Measurements from ENCODE around the gene PCSK6. TPM values are rescaled to one million over a fixed set of nuclear protein-coding genes. Genes with fewer than 3 reads are reported as not detected.

PCSK6 gene
- total RNA-seq, 4 donors from 2014 or later: 12.9 to 31.5 (median 23.7) TPM

DNA sequence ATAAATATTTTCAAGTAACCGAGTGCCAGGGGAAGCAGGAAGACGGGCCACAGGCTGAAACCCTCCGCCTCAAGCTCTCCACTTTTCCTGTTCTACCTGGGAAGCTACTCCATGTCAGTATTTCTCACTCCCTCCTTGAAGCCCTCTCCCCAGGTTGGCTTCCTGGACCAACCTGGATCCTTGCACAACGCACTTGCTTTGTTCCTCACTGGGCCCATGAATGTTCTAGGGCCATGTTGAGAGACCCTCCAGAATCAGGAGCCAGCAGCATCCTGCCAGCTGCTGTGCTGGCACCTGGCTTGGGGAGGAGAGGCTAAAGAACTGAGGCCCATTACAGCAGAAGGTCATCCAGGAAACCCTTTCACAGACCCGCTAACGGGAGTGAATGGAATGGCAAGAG lies 115.2 kb downstream of the PCSK6 start:
- Histone ChIP-seq H3K9me3 (no peaks in the 10 kb centered on the region), H3K4me1 (peaks cover 11% of the 10 kb centered on the region), H3K4me3 (no peak overlapping the region), H3K27ac (no peak overlapping the region), H3K27me3 (no peaks in the 10 kb centered on the region), H3K36me3 (no peaks in the 10 kb centered on the region)
- DNase-seq (ENCODE audit: low spot score in 2 of 2): no peak
- over 99% methylated on average over 6 of the region's 6 CpGs for WGBS
- TF ChIP-seq POLR2A (IDR thresholded peaks at IDR 0.05): no peak
- TF ChIP-seq, protein P1, sequence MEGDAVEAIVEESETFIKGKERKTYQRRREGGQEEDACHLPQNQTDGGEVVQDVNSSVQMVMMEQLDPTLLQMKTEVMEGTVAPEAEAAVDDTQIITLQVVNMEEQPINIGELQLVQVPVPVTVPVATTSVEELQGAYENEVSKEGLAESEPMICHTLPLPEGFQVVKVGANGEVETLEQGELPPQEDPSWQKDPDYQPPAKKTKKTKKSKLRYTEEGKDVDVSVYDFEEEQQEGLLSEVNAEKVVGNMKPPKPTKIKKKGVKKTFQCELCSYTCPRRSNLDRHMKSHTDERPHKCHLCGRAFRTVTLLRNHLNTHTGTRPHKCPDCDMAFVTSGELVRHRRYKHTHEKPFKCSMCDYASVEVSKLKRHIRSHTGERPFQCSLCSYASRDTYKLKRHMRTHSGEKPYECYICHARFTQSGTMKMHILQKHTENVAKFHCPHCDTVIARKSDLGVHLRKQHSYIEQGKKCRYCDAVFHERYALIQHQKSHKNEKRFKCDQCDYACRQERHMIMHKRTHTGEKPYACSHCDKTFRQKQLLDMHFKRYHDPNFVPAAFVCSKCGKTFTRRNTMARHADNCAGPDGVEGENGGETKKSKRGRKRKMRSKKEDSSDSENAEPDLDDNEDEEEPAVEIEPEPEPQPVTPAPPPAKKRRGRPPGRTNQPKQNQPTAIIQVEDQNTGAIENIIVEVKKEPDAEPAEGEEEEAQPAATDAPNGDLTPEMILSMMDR (IDR thresholded peaks at IDR 0.05): no peak
- TF ChIP-seq POLR2AphosphoS5 (IDR thresholded peaks at IDR 0.05): no peak
- TF ChIP-seq EP300 (IDR thresholded peaks at IDR 0.05): no peak

DNA sequence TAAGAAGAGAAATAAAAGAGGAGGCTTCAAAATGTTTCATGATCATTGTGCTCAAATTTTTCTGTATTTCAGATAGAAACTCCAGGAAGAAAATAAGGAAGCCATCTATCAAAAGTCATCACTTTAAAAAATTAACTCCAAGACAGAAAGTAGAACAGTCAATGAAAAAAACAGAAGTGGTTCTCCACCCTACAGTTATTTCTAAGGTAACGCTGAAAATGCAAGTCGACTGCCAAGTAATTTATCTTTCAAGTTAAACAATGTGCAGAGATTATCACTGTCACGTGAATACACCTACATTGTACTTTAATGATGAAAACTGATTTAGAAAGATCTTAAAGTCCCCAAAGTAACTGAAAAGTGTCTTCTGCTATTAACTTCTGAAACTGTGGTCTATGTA lies 115.9 kb downstream of the PCSK6 start:
- Histone ChIP-seq H3K36me3 (no peaks in the 10 kb centered on the region), H3K4me3 (no peak overlapping the region), H3K27ac (no peak overlapping the region), H3K9me3 (no peaks in the 10 kb centered on the region), H3K4me1 (peaks cover 11% of the 10 kb centered on the region), H3K27me3 (no peaks in the 10 kb centered on the region)
- TF ChIP-seq EP300 (IDR thresholded peaks at IDR 0.05): no peak
- TF ChIP-seq POLR2A (IDR thresholded peaks at IDR 0.05): no peak
- no peak for TF ChIP-seq POLR2AphosphoS5 (IDR thresholded peaks at IDR 0.05)
- TF ChIP-seq, protein P1 (IDR thresholded peaks at IDR 0.05): no peak
- 36% methylated on average over 3 of the region's 3 CpGs for WGBS
- no peak for DNase-seq (ENCODE audit: low spot score in 2 of 2)

DNA sequence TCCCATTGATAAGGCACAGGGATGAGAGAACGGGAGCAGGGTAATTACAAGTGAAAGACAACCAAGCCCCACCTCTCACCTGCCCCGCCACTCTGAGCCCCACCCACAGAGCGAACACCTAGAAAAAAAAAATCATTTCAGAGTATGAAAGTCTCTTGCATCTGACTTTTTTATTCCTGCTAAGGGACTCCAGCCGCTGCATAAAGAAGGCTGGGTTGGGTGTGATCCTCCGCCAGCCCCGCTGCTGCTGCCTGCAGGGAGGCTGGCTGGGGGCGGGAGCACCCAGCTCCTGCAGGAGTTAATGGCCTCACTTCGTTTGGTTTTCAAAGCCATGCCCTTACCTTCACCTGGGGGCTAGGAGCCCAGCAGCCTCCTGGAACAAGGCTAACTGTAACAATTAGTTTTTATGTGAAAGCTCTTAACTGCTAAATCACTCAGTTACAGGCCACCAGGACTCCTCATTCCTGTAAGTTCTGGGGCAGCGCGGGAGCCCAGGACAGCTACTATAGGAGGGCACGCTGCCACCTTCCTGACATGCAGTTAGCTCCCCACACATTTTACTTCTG lies 116.5 kb downstream of the PCSK6 start:
- Histone ChIP-seq H3K27ac (no peak overlapping the region), H3K4me3 (no peak overlapping the region), H3K9me3 (no peaks in the 10 kb centered on the region), H3K4me1 (peaks cover 11% of the 10 kb centered on the region), H3K27me3 (no peaks in the 10 kb centered on the region), H3K36me3 (no peaks in the 10 kb centered on the region)
- TF ChIP-seq EP300 (IDR thresholded peaks at IDR 0.05) (no peak), POLR2A (IDR thresholded peaks at IDR 0.05) (no peak), POLR2AphosphoS5 (IDR thresholded peaks at IDR 0.05) (no peak)
- TF ChIP-seq, protein P1 (IDR thresholded peaks at IDR 0.05): no peak
- WGBS: 45% methylated on average over 10 of the region's 11 CpGs
- peak in 1 of 2 donors; percentile 16 for DNase-seq (ENCODE audit: low spot score in 2 of 2)

DNA sequence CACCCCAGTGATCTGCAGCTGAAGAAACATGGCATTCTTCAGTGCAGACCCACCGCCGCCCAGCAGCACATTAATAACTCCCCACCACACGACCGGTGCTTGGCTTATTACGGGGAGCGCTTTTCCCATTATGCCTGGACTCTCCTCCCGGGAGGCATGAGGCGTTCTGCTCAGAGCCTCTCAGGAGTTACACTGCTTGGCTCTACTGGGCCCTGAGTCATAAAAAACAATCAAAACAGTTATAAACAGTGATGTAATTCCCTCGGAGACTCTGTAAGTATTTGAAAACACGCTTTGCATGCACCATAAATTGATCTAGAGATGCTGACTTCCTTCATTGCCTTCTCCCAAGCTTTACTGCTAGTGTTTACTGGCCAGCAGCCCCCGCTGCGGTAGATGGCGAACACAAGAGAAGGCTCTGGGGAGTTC lies 117.3 kb downstream of the PCSK6 start:
- Histone ChIP-seq H3K36me3 (no peaks in the 10 kb centered on the region), H3K4me3 (no peak overlapping the region), H3K9me3 (no peaks in the 10 kb centered on the region), H3K4me1 (peaks cover 11% of the 10 kb centered on the region), H3K27ac (no peak overlapping the region), H3K27me3 (no peaks in the 10 kb centered on the region)
- WGBS: 58% methylated on average over 13 of the region's 13 CpGs
- peak in 1 of 2 donors; percentile 46 for DNase-seq (ENCODE audit: low spot score in 2 of 2)
- TF ChIP-seq POLR2AphosphoS5 (IDR thresholded peaks at IDR 0.05) (no peak), EP300 (IDR thresholded peaks at IDR 0.05) (no peak), POLR2A (IDR thresholded peaks at IDR 0.05) (no peak)

DNA sequence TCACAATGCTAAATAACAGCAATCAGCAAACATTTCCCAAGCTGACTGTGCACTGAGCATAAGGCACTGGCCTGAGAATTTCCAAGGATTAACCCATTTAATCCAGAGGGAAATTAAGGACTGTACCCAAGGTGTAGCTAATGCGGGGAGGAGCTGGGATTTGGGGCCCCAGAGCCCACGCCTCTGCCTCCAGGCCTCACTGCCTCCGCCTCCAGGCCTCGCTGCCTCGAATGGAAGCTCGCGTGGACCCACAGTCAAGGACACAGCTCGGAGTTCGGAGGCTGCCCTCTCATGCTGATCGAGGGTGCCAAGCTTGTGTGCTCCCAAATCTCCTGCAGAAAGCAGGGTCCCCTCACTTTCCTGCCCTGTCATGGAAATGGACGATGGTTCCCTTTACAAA lies 118.0 kb downstream of the PCSK6 start:
- WGBS: 94% methylated on average over 11 of the region's 11 CpGs
- peak in 1 of 2 donors; percentile 13 for DNase-seq (ENCODE audit: low spot score in 2 of 2)
- Histone ChIP-seq H3K4me3 (no peak overlapping the region), H3K9me3 (no peaks in the 10 kb centered on the region), H3K4me1 (peaks cover 11% of the 10 kb centered on the region), H3K27ac (no peak overlapping the region), H3K27me3 (no peaks in the 10 kb centered on the region), H3K36me3 (no peaks in the 10 kb centered on the region)
- TF ChIP-seq POLR2AphosphoS5 (IDR thresholded peaks at IDR 0.05): no peak

DNA sequence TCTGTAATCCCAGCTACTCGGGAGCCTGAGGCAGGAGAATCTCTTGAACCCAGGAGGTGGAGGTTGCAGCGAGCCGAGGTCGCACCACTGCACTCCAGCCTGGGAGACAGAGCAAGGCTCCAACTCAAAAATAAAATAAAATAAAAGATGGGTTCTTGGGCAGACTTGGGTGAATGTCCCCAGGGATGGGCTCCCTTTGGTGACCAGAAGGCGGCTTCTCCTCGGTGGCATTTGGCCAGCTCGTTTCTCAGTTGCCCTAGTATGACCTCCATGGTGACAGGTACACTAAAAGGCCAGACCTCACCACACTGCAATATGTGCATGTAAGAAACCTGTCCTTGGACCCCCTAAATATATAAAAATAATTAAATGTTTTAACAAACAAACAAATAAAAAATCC lies 118.4 kb downstream of the PCSK6 start:
- 90% methylated on average over 7 of the region's 7 CpGs for WGBS
- Histone ChIP-seq H3K4me3 (no peak overlapping the region), H3K4me1 (peaks cover 11% of the 10 kb centered on the region), H3K9me3 (no peaks in the 10 kb centered on the region), H3K27me3 (no peaks in the 10 kb centered on the region), H3K27ac (no peak overlapping the region), H3K36me3 (no peaks in the 10 kb centered on the region)
- TF ChIP-seq, protein P1 (IDR thresholded peaks at IDR 0.05): no peak
- TF ChIP-seq EP300 (IDR thresholded peaks at IDR 0.05) (no peak), POLR2AphosphoS5 (IDR thresholded peaks at IDR 0.05) (no peak), POLR2A (IDR thresholded peaks at IDR 0.05) (no peak)
- DNase-seq (ENCODE audit: low spot score in 2 of 2): peak in 1 of 2 donors; percentile 22
